ENCODE results near the gene EIF1AX.
A peak's percentile ranks its signal among the peaks of the same experiment; 100 is the strongest.
"Not testable (repeated sequence)": the region's sequence is repeated elsewhere in the genome, so short reads cannot be mapped to it uniquely, and the experiment has no call there.

The EIF1AX gene, protein sequence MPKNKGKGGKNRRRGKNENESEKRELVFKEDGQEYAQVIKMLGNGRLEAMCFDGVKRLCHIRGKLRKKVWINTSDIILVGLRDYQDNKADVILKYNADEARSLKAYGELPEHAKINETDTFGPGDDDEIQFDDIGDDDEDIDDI

DNA sequence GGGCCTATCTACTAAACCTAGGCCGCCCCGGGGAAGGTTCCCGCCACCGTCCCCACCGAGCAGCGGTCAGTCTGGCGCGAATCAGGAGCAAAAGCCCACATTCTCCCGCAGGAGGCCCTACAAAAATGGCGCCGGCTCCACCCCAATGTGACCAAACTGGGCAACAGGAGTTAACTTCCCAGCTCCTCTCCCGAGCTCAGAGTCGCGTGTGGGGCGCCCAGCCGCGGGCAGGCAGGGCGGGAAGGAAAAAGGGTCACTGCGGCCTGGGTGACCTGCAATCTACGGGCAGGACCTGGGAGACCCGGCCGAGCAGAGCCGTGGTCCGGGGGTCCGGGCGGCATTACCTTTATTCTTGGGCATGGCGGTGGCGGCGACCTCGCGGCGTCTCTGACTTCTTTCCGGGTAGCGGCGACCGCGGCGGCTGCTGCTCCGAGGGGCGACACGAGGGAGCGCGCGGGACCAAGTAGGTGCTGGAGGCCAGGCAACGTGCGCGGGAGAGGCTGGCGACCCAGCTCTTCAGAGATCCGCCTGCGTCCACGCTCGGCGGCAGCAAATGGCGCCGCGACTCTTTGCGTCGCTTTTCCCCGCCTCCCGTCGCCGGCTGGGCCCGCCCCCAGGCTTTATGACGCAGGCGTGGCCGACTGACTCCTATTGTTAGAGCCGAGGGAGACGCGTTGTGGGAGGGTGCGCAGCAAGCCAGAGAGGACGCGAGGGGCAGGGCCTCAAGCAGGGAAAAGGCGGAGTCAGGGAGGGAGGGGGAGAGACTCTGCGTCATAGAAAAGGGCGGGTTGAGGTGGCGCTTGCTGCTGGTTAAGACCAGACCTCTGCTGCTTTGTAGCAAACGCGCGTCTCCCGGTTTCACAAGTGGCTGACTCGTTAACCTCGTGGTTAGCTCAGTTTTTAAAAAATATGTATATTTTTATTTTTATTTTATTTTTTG lies at the start of gene EIF1AX:
TSS of gene EIF1AX (minus strand) at position 558 of the 940 bp plus-strand sequence. CDS start at position 360, 198 bp downstream.
- DNase-seq (ENCODE audit: low read depth in 3 of 3): peak; percentile 79 to 90 (median 90)

DNA sequence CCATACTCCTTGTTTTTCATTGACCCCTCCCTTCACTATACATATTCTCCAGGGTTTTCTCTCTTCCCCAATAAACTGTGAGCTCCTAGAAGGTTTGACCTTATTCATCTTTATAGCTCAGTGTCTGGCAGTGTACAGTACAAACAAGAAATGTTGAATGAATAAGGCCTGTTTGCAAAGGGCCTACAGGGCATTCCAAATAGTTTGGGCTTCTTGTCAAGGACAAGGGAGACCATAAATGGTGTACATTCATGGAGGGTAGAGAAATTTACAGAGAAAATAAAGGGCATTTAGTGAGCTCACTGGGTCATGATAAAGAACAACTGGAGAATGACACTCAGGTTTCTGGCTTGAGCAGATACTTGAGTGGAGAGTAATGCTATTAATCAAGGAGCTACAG lies 47.5 kb upstream of the EIF1AX start:
- DNase-seq (ENCODE audit: low read depth in 3 of 3): no peak

- DNase-seq (ENCODE audit: low read depth in 3 of 3): no peak
These were observed 40.1 kb upstream of the EIF1AX start for GRCh38 chrX:20181598-20182329.

GRCh38 chrX:20177093-20177492 lies 35.5 kb upstream of the EIF1AX start:
- no peak for DNase-seq (ENCODE audit: low read depth in 3 of 3)

DNA sequence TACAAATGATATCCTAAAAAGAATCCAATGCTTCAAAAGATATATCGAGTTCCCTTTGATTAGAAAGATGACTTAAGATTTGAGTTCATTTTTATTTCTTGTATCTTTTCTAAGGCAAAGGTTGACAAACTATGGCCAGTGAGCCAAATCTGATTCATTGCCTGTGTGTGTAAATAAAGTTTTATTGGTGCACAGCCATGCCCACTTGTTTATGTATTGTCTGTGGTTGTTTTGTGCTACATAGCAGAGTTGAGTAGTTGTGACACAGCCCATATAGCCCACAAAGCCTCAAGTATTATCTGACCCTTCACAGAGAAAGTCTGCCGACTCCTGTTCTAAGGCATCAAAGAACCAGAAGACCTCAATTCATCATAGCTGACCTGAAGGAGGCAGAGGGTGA lies 32.2 kb upstream of the EIF1AX start:
- DNase-seq (ENCODE audit: low read depth in 3 of 3): no peak

DNA sequence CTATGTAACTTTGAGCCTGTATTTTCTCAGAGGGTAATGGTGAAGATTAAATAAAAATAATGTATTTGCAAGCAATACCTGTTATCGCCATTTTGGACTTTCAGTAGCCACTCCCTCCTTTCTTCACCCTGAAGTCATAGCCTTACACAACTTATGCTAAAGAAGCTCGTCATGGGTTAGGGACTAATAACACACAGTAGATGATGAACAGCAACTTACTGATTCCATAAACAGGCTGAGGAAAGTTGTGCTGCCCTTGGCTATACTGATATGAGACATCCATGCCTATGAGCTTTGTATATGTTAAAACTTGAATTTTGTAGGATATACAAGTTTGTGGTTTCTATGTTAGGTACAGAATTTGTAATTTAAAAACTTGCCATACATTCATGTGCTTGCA lies 31.7 kb upstream of the EIF1AX start:
- DNase-seq (ENCODE audit: low read depth in 3 of 3): no peak

DNA sequence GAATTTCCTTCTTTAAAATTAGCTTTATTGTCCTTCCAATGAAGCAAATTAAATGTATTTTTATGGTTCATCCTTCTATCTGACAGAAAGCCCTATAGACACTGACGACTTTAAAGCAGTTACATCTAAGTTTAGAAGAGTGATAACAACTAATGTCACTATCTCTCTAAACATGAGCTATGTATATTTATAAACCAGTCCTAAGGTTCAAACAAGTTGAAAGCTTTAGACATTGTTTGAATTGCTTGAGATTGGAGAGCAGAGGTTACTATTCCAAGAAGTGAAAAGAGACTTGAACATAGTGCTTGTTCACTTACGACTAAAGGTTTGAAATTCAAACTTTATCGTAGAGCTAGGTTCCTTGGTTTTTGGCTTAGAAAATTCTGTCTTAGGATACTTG lies 30.2 kb upstream of the EIF1AX start:
- no peak for DNase-seq (ENCODE audit: low read depth in 3 of 3)

DNA sequence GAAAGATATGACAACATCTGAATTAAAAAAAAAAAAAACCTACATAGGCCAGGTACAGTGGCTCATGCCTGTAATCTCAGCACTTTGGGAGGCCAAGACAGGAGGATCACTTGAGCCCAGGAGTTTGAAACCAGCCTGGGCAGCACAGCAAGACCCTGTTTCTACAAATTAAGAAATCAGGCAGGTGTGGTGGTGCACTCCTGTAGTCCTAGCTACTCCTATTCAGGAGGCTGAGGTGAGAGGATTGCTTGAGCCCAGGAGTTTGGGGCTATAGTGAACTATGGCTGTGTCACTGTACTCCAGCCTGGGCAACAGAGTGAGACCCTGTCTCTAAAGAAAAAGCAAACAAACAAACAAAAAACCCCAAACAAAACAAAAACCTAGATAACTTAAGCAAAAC lies 20.9 kb upstream of the EIF1AX start:
- not testable (repeated sequence) for DNase-seq (ENCODE audit: low read depth in 3 of 3)

GRCh38 chrX:20159797-20160385 lies 18.3 kb upstream of the EIF1AX start:
- no peak for DNase-seq (ENCODE audit: low read depth in 3 of 3)

DNA sequence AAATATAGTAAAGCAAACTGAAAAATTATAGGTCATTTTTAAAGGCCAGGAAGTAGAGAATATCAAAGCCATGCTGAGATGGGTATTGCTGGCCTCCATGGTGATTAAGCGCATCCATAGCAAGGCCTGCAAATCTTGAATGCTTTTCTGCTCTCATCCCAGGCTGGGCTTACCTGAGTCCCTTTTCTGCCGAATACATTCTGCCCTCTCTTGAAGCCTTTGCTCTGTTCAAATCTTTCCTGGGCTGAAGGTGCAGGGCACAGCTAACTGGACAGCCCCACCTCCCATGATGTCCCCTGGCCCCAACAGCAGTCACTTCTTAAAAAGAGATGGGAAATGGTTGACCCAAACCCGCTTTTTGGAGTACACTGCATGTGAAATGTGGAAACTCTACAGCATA lies 10.1 kb upstream of the EIF1AX start:
- DNase-seq (ENCODE audit: low read depth in 3 of 3): no peak

- no peak for DNase-seq (ENCODE audit: low read depth in 3 of 3)
These were observed 7.7 kb upstream of the EIF1AX start for GRCh38 chrX:20149326-20149725.

DNA sequence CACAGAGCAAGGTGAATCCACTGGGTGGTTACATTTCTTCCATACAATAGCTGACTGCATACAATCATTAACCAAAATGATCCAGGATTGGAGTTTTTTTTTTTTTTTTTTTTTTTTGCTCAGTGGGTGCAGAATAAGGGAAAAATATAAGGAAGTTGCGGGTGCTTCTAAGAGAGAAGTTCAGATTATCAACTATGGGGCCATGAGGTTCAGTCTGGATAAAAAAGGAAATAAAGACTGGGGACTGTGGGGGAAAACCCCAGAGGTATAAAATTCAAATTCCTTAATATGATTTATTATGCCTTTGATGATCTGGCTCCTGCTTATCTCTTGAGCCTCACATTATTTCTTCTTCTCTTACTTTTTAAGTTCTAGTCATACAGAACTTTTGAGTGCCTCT lies 5.9 kb upstream of the EIF1AX start:
- no peak for DNase-seq (ENCODE audit: low read depth in 3 of 3)

- DNase-seq (ENCODE audit: low read depth in 3 of 3): no peak
These were observed 2.9 kb upstream of the EIF1AX start for GRCh38 chrX:20144491-20144890.

GRCh38 chrX:20143561-20143960 lies 1.9 kb upstream of the EIF1AX start:
- no peak for DNase-seq (ENCODE audit: low read depth in 3 of 3)

DNA sequence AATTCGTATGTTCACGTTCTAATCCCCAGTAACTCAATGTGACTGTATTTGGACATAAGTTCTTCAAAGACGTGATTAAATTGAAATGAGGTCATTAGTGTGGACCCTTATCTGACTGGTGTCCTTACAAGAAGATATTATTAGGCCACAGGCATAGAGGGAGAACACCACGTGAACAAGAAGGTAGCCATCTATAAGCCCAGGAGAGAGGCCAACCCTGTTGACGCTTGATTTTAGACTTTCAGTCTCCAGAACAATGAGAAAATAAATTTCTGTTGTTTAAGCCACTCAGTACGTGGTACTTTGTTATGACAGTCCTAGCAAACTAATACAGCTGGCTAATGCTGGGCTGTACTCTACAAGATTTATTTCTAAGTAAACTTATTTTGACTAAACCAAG lies 1.5 kb upstream of the EIF1AX start:
- DNase-seq (ENCODE audit: low read depth in 3 of 3): no peak

- DNase-seq (ENCODE audit: low read depth in 3 of 3): no peak
These were observed 1.2 kb downstream of the EIF1AX start for GRCh38 chrX:20140420-20140819.

DNA sequence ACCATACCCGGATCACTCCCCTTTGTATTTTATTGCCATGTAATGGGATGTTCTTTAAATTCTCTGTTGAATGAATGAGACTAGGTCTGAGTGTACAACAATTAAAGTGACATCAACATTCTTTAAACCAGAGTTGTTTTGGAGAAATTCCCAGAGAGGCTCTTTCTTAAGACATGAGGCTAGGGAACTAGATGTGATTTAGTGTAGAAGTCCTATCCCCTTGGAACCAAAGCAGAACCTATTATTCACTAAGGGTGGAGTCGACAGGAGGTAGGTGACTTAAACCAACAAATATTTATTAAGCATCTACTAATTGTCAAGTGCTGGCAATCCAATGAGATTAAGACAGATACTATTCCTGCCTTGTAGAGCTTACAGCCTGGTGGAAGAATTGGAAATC lies 1.7 kb downstream of the EIF1AX start:
- no peak for DNase-seq (ENCODE audit: low read depth in 3 of 3)

DNA sequence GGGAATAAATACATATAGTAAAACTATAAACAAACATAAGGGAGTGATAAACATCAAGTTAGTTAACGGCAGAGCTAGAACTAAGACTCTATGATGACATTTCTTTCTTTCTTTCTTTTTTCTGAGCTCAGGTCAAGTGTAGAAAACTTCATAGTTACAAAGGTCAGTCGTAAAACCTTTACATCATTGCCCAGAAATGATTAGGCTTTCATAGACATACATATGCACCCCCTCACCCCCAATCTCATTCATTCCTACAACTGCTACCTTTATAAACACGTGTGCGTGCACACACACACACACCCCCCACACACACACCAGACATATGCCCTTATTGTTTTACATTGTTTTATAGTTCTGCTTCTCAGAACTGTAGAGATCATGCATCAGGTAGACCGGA lies 5.7 kb downstream of the EIF1AX start:
- no peak for DNase-seq (ENCODE audit: low read depth in 3 of 3)

GRCh38 chrX:20132666-20133065 lies 9.0 kb downstream of the EIF1AX start:
- no peak for DNase-seq (ENCODE audit: low read depth in 3 of 3)

- DNase-seq (ENCODE audit: low read depth in 3 of 3): no peak
These were observed 11.3 kb downstream of the EIF1AX start for GRCh38 chrX:20130357-20130756.

DNA sequence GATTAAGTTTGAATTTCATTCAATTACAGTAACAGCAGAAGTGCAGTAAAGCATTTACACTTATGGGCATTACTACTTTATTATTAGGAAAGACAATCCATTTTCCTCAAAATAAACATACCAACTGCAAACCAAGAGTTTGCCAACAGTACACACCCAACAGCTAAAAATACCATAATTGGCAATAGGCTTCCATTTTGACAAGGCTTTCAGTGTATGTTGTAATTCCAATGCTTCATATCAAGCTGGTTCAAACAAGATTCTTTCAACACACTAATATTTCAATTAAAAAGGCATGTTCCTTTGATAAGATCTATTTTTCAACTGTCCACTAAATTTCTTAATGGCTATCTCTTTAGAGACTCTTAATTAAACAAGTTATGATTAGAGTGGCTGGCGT lies 12.1 kb downstream of the EIF1AX start:
- no peak for DNase-seq (ENCODE audit: low read depth in 3 of 3)

DNA sequence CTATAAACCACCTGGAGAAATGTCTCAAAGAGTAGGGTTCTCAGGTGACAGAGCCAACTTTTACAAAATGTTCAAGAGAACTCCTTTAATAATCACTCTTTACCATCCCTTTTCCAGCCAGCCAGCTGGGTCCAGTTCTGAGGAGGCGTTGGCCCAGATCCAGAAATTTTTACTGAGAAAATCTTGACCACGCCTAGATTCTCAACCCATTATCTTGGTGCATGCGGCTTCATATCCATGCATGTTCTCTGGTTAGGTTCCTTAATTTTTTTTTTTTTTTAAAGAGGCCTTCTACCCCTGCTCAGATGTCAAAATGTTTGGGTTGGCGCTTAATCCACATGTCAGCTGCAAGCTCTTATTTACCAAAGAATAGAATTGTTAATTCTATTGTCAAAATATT lies 13.0 kb downstream of the EIF1AX start:
- DNase-seq (ENCODE audit: low read depth in 3 of 3): no peak
